IMR-90 (cell line): ENCODE data around the gene FADD. TPM values are rescaled to one million over a fixed set of nuclear protein-coding genes. Genes with fewer than 3 reads are reported as not detected.

Experiments used
- polyA plus RNA-seq, 3 experiments: library from polyadenylated mRNA; depleted of rRNA; stranded (reverse); fragments of >200 nt; gene quantifications; 2 replicates each; pipeline ENCODE4 v1.2.3, GENCODE V29; 2012; ENCODE audit warnings: low replicate concordance in 1 of 3
- total RNA-seq: library from RNA; depleted of rRNA; stranded (reverse); fragments of >200 nt; gene quantifications from 2 replicates; pipeline ENCODE4 v1.2.3, GENCODE V29; 2012; rRNA removed

Gene FADD
- total and polyA plus RNA-seq, 2 of the 4 experiments (the other 2 are of a cell fraction): 38.1 to 44.4 TPM

Other genes with a start within 250 kb of the FADD start
- 4.1 and 4.4 TPM in 2 replicates for gene ANO1, start 125.0 kb upstream of the FADD start, total RNA-seq
- gene ANO1, start 125.0 kb upstream of the FADD start, polyA plus RNA-seq (2012; rRNA removed): 8.0 and 10.7 TPM in 2 replicates
- gene PPFIA1, start 67.4 kb downstream of the FADD start, total RNA-seq: 25.6 and 33.9 TPM in 2 replicates
- gene PPFIA1, start 67.4 kb downstream of the FADD start, polyA plus RNA-seq (2012; rRNA removed): 37.2 and 46.4 TPM in 2 replicates
- 287 and 341 TPM in 2 replicates for gene CTTN, start 195.2 kb downstream of the FADD start, total RNA-seq
- 278 and 296 TPM in 2 replicates for gene CTTN, start 195.2 kb downstream of the FADD start, polyA plus RNA-seq (2012; rRNA removed)